Measurements from ENCODE around the gene FES.

The FES gene

GRCh38 chr15:90938261-90938660 is 54.0 kb downstream of the FES start:
- TF ChIP-seq, protein P1, sequence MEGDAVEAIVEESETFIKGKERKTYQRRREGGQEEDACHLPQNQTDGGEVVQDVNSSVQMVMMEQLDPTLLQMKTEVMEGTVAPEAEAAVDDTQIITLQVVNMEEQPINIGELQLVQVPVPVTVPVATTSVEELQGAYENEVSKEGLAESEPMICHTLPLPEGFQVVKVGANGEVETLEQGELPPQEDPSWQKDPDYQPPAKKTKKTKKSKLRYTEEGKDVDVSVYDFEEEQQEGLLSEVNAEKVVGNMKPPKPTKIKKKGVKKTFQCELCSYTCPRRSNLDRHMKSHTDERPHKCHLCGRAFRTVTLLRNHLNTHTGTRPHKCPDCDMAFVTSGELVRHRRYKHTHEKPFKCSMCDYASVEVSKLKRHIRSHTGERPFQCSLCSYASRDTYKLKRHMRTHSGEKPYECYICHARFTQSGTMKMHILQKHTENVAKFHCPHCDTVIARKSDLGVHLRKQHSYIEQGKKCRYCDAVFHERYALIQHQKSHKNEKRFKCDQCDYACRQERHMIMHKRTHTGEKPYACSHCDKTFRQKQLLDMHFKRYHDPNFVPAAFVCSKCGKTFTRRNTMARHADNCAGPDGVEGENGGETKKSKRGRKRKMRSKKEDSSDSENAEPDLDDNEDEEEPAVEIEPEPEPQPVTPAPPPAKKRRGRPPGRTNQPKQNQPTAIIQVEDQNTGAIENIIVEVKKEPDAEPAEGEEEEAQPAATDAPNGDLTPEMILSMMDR (IDR thresholded peaks at IDR 0.05; ENCODE audit: low read depth, low read length): no peak

DNA sequence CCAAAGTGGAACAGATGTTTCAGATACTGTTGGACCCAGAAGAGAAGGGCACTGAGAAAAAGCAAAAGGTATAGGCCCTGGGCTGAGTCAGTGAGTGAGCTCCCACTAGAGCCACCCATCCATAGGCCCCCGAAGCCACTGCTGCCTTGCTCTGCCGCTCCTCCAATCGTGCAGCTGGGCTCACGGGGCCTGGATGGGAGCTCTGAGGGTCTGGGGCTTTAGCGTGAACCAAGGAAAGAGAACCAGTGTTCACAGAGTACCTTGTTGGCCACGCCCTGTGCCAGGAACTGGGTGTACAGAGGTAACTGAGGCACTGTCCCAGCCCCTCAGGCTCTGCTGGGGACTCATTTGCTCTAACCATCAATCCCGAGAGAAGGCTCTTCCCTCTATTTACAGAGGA is 55.5 kb downstream of the FES start:
- TF ChIP-seq, protein P1 (IDR thresholded peaks at IDR 0.05; ENCODE audit: low read depth, low read length): no peak
- no peak for DNase-seq (ENCODE audit: extremely low read depth, low read depth)

More at GRCh38 chr15:90938261-90938660, 54.0 kb downstream of the FES start:
- no peak for DNase-seq (ENCODE audit: extremely low read depth, low read depth)

- TF ChIP-seq, protein P1 (IDR thresholded peaks at IDR 0.05; ENCODE audit: low read depth, low read length): no peak
- DNase-seq (ENCODE audit: extremely low read depth, low read depth): no peak
Observed at GRCh38 chr15:90941038-90941437, 56.7 kb downstream of the FES start.

GRCh38 chr15:90942354-90943120 is 58.2 kb downstream of the FES start:
- DNase-seq (ENCODE audit: extremely low read depth, low read depth): no peak
- TF ChIP-seq, protein P1 (IDR thresholded peaks at IDR 0.05; ENCODE audit: low read depth, low read length): no peak

- no peak for DNase-seq (ENCODE audit: extremely low read depth, low read depth)
- TF ChIP-seq, protein P1 (IDR thresholded peaks at IDR 0.05; ENCODE audit: low read depth, low read length): no peak
Observed at GRCh38 chr15:90945091-90945490, 60.8 kb downstream of the FES start.
